ENCODE data around the gene RABL2A. TPM values are rescaled to one million over a fixed set of nuclear protein-coding genes. Genes with fewer than 3 reads are reported as not detected.
"Not testable (repeated sequence)": the region's sequence is repeated elsewhere in the genome, so short reads cannot be mapped to it uniquely, and the experiment has no call there.

The RABL2A gene
- total RNA-seq = 11.1 to 23.5 TPM (median 12.2 TPM) in 3 replicates
- long read RNA-seq, partial matches to known transcripts = 8 of 13 reads
- long read RNA-seq, other reads (novel, unspliced or antisense) = 3 of 13 reads

GRCh38 chr2:113626616-113627330 lies at the start of gene RABL2A:
RABL2A (plus strand) TSS chr2:113627266; CDS start chr2:113628607, 1,341 bp downstream.
- peak; percentile 93 for DNase-seq (ENCODE audit: low spot score)
- H3K4me3 Mint-ChIP-seq (ENCODE audit: unreplicated experiment) = peak within 1 kb of the TSS; percentile 85
- peak within 1 kb of the TSS; percentile 79 for H3K27ac Mint-ChIP-seq (ENCODE audit: unreplicated experiment)

GRCh38 chr2:113578508-113578907 lies 48.6 kb upstream of the RABL2A start:
- not testable (repeated sequence) for H3K4me1 Mint-ChIP-seq (ENCODE audit: low read depth); H3K27ac Mint-ChIP-seq (ENCODE audit: unreplicated experiment); DNase-seq (ENCODE audit: low spot score); H3K36me3 Mint-ChIP-seq (ENCODE audit: low read depth); H3K9me3 Mint-ChIP-seq (ENCODE audit: low read depth); H3K4me3 Mint-ChIP-seq (ENCODE audit: unreplicated experiment); H3K27me3 Mint-ChIP-seq (ENCODE audit: low read depth)

More at GRCh38 chr2:113626616-113627330, at the start of gene RABL2A:
- not testable (repeated sequence) for H3K27me3 Mint-ChIP-seq (ENCODE audit: low read depth); H3K4me1 Mint-ChIP-seq (ENCODE audit: low read depth); H3K9me3 Mint-ChIP-seq (ENCODE audit: low read depth); H3K36me3 Mint-ChIP-seq (ENCODE audit: low read depth)

GRCh38 chr2:113582473-113582872 lies 44.6 kb upstream of the RABL2A start:
- not testable (repeated sequence) for DNase-seq (ENCODE audit: low spot score); H3K27me3 Mint-ChIP-seq (ENCODE audit: low read depth); H3K9me3 Mint-ChIP-seq (ENCODE audit: low read depth); H3K36me3 Mint-ChIP-seq (ENCODE audit: low read depth); H3K27ac Mint-ChIP-seq (ENCODE audit: unreplicated experiment)
- Mint-ChIP-seq H3K4me1 (ENCODE audit: low read depth) (peaks cover 11% of the 10 kb centered on the region), H3K4me3 (ENCODE audit: unreplicated experiment) (peak overlapping the region; percentile 27)

DNA sequence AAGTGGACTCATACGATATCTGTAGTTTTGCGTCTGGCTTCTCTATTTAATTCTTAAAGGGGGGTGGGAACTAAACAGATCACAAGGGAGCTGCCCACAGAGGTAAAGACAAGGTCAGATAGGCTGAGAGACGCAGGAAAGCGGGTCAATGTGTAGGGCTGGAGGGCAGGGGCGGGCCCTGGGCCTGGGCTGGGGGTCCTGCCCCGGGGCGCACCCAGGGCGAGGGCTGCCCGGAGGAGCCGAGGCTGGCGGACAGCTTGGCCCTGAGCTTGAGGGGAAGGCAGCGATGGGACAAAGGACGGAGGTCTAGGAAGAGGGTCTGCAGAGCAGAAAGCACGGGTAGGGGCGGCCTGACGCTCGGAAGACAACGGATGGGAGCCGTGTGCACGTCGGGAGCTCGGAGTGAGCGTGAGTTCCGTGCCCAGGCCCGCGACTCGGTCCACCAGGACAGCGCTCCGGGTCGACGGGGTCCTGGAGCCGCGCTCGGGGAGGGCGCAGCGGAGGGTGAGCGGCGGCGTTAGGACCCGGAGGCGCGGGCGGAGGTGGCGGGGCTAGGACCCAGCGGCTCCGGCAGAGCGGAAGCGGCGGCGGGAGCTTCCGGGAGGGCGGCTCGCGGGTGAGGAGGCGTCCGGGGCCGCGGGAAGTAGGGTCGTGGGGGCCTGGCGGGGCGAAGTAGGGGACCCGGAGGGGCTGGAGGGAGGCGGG lies 43.4 kb upstream of the RABL2A start:
- H3K27me3 Mint-ChIP-seq (ENCODE audit: low read depth); H3K9me3 Mint-ChIP-seq (ENCODE audit: low read depth); H3K36me3 Mint-ChIP-seq (ENCODE audit: low read depth): not testable (repeated sequence)
- peak; percentile 98 for DNase-seq (ENCODE audit: low spot score)
- TF ChIP-seq, protein P1, sequence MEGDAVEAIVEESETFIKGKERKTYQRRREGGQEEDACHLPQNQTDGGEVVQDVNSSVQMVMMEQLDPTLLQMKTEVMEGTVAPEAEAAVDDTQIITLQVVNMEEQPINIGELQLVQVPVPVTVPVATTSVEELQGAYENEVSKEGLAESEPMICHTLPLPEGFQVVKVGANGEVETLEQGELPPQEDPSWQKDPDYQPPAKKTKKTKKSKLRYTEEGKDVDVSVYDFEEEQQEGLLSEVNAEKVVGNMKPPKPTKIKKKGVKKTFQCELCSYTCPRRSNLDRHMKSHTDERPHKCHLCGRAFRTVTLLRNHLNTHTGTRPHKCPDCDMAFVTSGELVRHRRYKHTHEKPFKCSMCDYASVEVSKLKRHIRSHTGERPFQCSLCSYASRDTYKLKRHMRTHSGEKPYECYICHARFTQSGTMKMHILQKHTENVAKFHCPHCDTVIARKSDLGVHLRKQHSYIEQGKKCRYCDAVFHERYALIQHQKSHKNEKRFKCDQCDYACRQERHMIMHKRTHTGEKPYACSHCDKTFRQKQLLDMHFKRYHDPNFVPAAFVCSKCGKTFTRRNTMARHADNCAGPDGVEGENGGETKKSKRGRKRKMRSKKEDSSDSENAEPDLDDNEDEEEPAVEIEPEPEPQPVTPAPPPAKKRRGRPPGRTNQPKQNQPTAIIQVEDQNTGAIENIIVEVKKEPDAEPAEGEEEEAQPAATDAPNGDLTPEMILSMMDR (IDR thresholded peaks at IDR 0.05) = peak; percentile 9
- Mint-ChIP-seq H3K4me1 (ENCODE audit: low read depth) (peaks cover 11% of the 10 kb centered on the region), H3K4me3 (ENCODE audit: unreplicated experiment) (peak overlapping the region; percentile 89), H3K27ac (ENCODE audit: unreplicated experiment) (peak overlapping the region; percentile 86)

DNA sequence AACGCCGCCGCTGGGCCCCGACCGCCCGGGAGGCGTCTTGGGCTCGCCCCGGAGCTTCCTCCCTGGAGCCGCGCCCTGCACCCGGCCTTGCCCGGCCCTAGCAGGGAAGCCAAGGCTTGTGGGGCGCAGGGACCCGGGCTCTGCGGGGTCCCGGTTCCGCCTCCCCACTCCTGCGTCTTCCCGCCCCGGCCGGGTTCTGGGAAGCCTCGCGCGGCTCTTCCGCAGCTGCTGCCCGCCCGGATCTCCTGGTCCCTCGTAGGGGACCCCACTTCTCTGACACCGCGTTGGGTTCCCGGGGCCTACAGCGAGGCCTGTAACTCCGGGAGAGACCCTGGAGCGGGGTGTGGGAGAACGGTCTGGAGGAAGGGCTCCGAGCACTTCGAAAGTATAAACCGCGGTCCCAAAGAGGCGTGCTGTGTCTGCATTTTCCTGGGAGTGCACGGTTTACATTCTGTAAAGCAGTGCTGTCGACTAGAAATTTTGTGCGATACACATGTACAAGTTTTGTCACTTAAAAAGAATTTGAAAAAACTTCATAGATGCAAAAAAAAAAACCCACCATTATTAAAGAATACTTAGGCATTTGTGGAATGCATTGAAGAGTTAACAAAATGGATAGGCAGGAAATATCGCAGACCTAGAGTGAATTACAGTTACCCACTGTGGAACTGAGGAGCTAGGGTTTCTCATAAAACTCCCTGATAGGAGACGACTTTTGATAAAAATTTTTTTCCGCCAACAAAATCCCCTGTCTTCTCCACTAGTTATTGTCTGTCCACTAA lies 42.6 kb upstream of the RABL2A start:
- not testable (repeated sequence) for H3K27ac Mint-ChIP-seq (ENCODE audit: unreplicated experiment); H3K9me3 Mint-ChIP-seq (ENCODE audit: low read depth); DNase-seq (ENCODE audit: low spot score); H3K27me3 Mint-ChIP-seq (ENCODE audit: low read depth); H3K36me3 Mint-ChIP-seq (ENCODE audit: low read depth)
- Mint-ChIP-seq H3K4me3 (ENCODE audit: unreplicated experiment) (peak overlapping the region; percentile 71), H3K4me1 (ENCODE audit: low read depth) (peaks cover 11% of the 10 kb centered on the region)

- not testable (repeated sequence) for H3K9me3 Mint-ChIP-seq (ENCODE audit: low read depth); H3K27ac Mint-ChIP-seq (ENCODE audit: unreplicated experiment); H3K27me3 Mint-ChIP-seq (ENCODE audit: low read depth); H3K36me3 Mint-ChIP-seq (ENCODE audit: low read depth); DNase-seq (ENCODE audit: low spot score); H3K4me3 Mint-ChIP-seq (ENCODE audit: unreplicated experiment)
- TF ChIP-seq, protein P1 (IDR thresholded peaks at IDR 0.05) = peak; percentile 70
- peaks cover 11% of the 10 kb centered on the region for H3K4me1 Mint-ChIP-seq (ENCODE audit: low read depth)
Observed at GRCh38 chr2:113587201-113587600, 39.9 kb upstream of the RABL2A start.

GRCh38 chr2:113589591-113589990 lies 37.5 kb upstream of the RABL2A start:
- not testable (repeated sequence) for H3K27ac Mint-ChIP-seq (ENCODE audit: unreplicated experiment); H3K9me3 Mint-ChIP-seq (ENCODE audit: low read depth); H3K36me3 Mint-ChIP-seq (ENCODE audit: low read depth); DNase-seq (ENCODE audit: low spot score); H3K4me1 Mint-ChIP-seq (ENCODE audit: low read depth); H3K4me3 Mint-ChIP-seq (ENCODE audit: unreplicated experiment); H3K27me3 Mint-ChIP-seq (ENCODE audit: low read depth)

GRCh38 chr2:113591926-113592325 lies 35.1 kb upstream of the RABL2A start:
- H3K27ac Mint-ChIP-seq (ENCODE audit: unreplicated experiment); H3K4me1 Mint-ChIP-seq (ENCODE audit: low read depth); DNase-seq (ENCODE audit: low spot score): not testable (repeated sequence)

GRCh38 chr2:113593280-113593679 lies 33.8 kb upstream of the RABL2A start:
- not testable (repeated sequence) for H3K36me3 Mint-ChIP-seq (ENCODE audit: low read depth); H3K4me1 Mint-ChIP-seq (ENCODE audit: low read depth); H3K9me3 Mint-ChIP-seq (ENCODE audit: low read depth); H3K27ac Mint-ChIP-seq (ENCODE audit: unreplicated experiment); DNase-seq (ENCODE audit: low spot score); H3K27me3 Mint-ChIP-seq (ENCODE audit: low read depth); H3K4me3 Mint-ChIP-seq (ENCODE audit: unreplicated experiment)

More at GRCh38 chr2:113591926-113592325, 35.1 kb upstream of the RABL2A start:
- not testable (repeated sequence) for H3K36me3 Mint-ChIP-seq (ENCODE audit: low read depth); H3K9me3 Mint-ChIP-seq (ENCODE audit: low read depth); H3K4me3 Mint-ChIP-seq (ENCODE audit: unreplicated experiment); H3K27me3 Mint-ChIP-seq (ENCODE audit: low read depth)

- H3K9me3 Mint-ChIP-seq (ENCODE audit: low read depth); H3K27ac Mint-ChIP-seq (ENCODE audit: unreplicated experiment); H3K36me3 Mint-ChIP-seq (ENCODE audit: low read depth); H3K27me3 Mint-ChIP-seq (ENCODE audit: low read depth); H3K4me3 Mint-ChIP-seq (ENCODE audit: unreplicated experiment); H3K4me1 Mint-ChIP-seq (ENCODE audit: low read depth); DNase-seq (ENCODE audit: low spot score): not testable (repeated sequence)
Observed at GRCh38 chr2:113595725-113596124, 31.3 kb upstream of the RABL2A start.
